CD4-positive, alpha-beta T cell treated with Interleukin-15 for 1 hour (primary cell): Measurements from ENCODE around the gene KRT72.

ENCODE experiments used
- DNase-seq: peaks from one replicate; pipeline ENCODE4 v3.0.0-alpha.2; 2020

Gene KRT72

GRCh38 chr12:52539083-52539820 is 62.0 kb downstream of the KRT72 start:
- no peak for DNase-seq

- no peak for DNase-seq
Observed at GRCh38 chr12:52537101-52537500, 64.2 kb downstream of the KRT72 start.
